ENCODE measurements around the gene SLC9A3.

The SLC9A3 gene

DNA sequence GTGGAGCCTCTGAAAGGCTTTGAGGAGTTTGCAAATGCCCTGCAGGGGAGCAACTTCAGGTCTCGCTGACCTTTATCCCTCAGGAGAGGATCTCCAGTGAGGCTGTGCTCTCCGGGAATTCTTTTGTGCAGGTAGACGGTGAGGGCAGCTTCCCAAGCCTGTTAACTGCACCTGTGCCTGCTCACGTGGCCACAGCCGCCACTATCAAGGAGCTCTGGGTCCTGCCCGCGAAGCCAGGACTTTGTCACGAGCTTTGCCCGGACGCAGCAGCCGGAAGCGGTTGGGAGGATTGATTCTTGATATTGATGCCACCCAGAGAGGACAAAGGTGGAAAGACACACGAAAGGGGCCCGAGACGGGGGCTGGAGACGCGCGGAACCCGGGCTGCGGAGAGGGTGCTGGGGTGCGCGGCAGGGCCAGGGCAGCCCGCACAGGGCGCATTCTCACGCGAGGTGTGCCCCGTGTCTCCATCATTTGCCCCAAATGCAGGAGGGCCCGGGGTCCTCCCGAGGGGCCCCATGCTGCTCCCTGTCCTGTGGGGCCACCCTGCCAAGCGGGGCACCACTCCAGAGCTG is 18.2 kb downstream of the SLC9A3 start:
- no peak for DNase-seq (ENCODE audit: low read depth)

GRCh38 chr5:504326-505154 is 19.7 kb downstream of the SLC9A3 start:
- DNase-seq (ENCODE audit: low read depth) = no peak

DNA sequence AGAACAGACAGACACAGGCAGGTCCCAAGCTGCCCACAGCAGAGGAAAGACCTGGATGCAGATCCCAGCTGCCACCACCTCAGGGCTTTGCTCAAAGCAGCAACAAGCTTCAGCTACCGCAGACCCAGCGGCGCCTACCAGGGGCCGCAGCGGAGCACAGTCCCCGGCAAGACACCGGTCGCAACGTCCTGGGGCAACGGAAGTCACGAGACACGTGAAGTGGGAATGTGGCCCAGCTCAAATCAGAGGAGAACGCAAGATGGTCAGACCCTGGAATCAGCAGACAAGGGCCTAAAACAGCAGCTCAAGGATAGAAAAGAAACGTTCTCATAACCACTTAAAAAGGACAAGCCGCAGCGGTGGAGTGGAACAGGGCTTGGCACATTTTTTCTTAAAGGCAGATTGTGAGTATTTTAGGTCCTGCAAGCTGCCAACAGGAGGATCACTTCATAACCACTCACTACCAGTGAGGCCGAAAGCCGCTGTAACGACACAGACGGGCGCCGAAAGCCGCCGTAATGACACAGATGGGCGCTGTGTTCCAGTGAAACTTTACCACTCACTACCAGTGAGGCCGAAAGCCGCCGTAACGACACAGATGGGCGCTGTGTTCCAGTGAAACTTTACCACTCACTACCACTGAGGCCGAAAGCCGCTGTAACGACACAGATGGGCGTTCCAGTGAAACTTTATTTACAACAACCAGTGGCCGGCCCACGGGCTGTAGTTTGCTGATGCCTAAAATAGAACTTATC is 21.7 kb downstream of the SLC9A3 start:
- no peak for DNase-seq (ENCODE audit: low read depth)

DNA sequence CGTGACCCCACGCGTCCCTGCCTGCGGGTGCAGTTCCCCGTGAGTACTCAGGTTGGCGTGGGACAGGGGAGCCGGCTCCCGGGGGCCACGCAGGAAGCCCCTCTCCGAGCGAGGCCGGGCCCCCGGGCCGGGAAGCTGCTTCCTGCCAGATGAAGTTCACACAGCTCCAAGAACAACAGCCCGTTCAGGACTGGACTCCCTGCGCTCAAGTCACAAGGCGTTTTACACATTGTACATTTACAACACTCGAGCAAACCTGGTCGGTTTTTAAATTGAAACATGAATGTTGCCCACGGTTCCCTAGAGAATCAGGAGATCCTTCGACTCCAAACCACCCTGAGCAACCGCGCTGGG is 22.4 kb downstream of the SLC9A3 start:
- DNase-seq (ENCODE audit: low read depth) = no peak

DNA sequence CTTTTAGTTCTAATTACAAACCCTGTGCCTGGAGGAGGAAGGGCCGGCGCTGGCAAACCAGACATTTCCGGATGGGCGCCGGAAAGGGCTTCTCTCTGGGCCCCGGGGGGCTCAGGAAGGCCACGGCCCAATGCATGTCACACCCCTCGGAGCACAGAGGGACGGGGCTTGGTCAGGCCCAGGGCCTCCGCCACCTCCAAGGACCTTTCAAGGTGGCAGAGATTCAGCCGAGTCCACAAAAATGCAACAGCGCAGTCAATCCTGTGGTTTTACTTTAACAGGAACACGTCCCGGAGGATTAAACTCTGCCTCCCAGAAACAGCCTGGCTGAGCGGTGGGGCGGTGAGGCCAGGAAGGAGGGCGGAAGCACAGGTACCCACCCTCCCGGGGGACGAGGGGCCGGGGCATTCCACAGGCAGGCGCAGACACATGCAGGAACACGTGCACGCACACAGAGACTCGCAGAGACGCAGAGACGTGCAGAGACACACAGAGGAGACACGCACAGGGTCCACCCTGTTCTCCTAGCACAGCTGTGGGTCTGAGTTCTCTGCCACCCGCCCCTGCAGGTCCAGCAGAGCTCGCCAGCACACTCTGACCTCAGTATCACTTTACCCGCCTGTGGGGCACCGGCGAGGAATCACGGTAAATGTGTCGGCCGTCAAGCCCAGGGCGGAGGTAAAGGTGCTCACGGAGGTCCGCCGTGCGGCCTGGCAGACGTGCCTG is 23.0 kb downstream of the SLC9A3 start:
- no peak for DNase-seq (ENCODE audit: low read depth)

DNA sequence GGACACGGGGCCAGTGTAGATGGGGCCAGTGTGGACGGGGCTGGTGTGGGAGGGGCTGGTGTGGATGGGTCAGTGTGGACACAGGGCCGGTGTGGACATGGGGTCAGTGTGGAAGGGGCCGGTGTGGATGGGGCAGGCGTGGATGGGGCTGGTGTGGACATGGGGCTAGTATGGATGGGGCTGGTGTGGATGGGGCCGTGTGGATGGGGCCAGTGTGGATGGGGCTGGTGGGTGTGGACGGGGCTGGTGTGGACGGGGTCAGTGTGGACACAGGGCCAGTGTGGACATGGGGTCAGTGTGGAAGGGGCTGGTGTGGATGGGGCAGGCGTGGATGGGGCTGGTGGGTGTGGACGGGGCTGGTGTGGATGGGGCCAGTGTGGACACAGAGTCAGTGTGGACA is 23.8 kb downstream of the SLC9A3 start:
- DNase-seq (ENCODE audit: low read depth) = no peak

DNA sequence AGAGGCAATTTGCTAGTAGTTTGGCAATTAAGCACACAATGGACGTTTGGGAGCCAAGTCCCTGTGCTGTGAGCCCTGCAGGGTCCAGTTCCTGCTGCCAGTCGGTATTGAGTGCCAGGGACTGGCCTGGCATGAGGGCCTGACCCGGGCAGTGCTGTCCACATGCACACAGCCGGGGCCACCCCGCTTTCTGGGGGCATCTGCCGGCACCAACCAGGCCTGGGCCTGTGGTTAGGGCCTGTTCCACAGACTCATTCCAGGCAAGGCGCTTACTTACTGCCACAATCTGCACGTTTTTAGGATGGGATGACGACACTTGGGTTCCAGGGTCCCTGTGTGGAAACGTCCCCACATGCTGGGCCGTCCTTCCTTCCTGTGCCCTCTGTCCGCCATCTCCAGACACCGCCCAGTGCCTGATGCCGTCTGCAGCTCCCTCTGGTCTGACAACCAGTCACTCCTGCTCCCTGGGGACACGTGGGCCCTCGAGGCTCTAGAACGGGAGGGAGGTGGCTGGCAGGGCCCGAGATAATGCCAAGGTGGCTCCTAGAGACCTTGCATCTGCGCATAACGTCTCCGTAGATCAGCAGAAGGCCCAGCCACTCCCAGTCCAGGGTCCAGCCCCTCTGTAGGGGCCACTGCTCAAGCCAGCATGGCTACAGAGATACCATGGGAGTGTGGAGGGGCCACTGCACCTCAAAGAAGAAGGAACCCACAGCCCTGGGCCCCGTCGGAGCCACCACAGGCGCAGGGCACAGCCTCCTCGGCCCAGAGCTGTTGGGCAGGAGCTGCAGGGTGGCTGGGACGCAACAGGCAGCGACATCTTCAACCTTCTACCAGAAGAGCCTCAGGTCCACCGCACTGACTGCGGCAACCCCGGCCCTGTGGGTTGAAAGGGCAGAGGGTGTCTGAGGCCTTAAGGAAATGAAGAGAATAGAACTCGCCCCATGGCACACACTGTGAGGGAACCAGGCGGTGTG is 24.7 kb downstream of the SLC9A3 start:
- DNase-seq (ENCODE audit: low read depth) = no peak

DNA sequence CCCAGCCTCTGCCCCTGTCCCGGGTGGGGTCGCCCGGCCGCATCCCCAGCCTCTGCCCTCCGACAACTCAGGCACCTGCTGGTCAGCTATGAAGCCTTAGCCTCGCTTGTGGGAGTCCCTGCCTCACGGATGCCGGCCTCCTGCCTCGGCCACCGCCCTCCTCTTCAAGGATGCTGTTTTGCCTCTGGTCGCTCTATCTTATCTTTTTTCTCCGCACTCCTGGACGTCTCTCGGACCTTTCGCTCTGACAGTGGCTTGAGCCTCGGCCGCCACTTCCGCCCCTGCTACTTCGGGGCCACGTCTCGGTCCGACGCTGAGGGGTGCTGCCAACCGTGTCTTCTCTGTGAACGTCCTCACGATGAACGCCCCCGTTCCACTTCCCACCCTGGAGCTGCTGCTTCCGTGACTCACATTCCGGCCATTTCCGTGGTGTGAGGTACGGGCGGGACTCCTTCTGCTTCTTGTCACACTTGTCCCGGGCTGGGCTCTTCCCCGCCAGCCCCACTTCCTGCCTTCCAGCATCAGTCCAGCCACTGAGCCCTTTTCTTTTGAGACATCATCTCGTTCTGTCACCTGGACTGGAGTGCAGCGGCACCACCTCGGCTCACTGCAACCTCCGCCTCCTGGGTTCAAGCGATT is 26.3 kb downstream of the SLC9A3 start:
- DNase-seq (ENCODE audit: low read depth) = no peak

DNA sequence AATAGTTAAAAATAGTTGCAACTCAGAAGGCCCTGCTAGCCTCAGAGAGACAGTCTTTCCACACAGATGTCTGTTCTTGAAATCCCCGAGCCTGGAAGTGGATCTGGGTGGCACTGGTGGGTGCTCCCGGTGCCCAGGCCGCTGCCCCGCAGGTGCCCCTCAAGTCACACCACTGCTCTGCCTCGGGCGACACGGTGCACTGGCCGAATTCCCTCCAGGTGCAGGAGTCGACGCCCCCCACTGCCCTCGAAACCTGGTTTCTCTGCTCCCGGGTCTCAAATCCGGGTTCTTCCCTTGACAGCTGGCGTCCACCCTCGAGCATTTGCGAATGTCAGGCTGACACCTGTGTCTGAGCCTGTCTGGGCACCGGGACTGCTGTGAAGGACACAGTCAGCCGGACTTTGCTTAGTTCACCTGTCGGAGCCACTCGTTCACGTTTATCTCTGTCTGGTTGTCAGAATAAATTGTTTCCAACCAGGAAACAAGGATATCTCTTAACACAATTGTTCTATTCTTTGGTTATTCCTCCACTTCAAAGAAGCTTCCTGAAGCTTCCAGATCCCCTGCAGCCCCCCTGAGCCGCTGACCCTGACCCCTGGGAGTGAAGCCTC is 27.1 kb downstream of the SLC9A3 start:
- DNase-seq (ENCODE audit: low read depth) = no peak

DNA sequence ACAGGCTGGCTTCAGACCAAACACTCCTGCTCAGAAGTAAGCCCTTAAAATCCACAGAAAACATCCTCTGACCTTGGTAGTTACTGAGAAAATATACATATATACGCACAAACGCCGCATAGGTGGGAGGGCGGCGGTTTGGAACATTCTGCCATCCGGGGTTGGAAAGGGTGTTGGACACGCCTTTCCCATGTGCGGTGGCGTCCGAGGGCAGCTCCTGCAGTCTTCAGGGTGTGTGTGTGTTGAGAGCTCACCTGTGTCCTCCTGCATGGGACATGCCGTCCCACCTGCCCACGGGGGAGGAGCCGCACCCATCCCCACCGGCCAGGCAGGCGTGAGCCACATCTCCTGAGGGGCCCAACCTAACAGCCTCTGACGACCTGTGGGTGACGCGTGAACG is 28.2 kb downstream of the SLC9A3 start:
- no peak for DNase-seq (ENCODE audit: low read depth)

DNA sequence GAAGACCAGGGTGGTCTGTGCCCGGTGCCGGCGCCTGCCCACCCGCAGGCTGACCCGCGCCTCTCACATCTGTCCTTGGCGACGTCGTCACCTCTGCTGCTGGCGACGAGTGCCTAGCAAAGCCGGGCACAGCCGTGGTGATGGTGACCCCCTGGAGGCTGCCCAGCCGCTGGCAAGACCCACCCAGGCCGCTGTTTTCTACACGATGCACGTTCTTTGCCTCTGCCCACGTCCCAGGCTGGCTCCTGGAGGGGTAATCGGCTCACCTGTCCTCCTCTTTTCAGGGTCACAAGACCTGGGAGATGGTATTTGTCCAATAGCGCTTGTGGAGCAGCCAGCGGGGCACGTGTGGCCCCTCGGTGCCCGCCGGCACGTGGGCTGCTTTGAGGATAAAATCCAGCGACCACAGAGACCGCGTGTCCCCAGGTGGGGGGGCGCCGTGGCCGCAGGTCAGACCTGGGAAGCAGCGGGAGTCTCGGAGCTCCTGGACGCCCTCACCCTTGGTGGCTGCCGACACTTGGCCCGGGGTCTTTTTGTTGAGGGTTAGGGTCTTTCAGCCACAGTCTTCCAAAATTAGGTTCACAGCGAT is 29.5 kb downstream of the SLC9A3 start:
- DNase-seq (ENCODE audit: low read depth) = no peak

- no peak for DNase-seq (ENCODE audit: low read depth)
Observed at GRCh38 chr5:493758-494157, 30.5 kb downstream of the SLC9A3 start.

GRCh38 chr5:493119-493701 is 31.0 kb downstream of the SLC9A3 start:
- no peak for DNase-seq (ENCODE audit: low read depth)

GRCh38 chr5:492314-492893 is 31.8 kb downstream of the SLC9A3 start:
- DNase-seq (ENCODE audit: low read depth) = no peak

DNA sequence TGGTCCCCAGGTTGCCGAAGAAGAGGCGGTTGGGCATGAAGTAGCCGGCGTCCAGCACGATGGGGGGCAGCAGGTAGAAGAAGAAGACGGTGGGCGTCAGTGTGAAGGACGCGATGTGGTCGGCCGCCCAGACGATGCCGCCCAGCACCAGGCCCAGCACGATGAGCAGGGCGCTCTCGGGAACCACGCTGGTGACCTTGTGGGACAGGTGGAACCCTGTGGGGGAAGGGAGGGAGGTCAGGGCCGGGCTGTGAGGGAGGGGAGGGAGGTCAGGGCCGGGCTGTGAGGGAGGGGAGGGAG is 32.4 kb downstream of the SLC9A3 start:
- DNase-seq (ENCODE audit: low read depth) = no peak

- DNase-seq (ENCODE audit: low read depth) = no peak
Observed at GRCh38 chr5:491119-491855, 33.0 kb downstream of the SLC9A3 start.

GRCh38 chr5:490116-491106 is 33.8 kb downstream of the SLC9A3 start:
- no peak for DNase-seq (ENCODE audit: low read depth)

DNA sequence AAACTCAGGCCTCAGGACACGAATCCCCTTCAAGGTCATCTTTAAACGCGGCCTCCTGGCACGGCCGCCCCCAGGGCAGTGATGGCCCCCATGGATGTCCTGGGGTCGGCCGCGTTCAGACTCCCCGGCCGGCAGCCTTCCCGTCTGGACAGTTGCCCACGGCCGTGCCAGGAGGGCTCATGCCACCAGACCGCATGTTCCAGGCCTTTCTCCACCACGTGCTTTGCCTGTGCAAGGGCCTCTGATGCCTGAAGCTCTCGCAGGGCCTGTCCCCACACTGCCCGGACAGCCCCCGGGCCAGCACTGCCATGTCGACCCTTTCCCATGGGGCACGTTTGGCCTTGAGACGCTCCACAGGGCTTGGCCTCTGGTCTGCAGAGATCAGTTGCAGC is 34.6 kb downstream of the SLC9A3 start:
- DNase-seq (ENCODE audit: low read depth) = no peak
